Psoas muscle (tissue), 8 donors: ENCODE data around the gene DAB1. TPM values are rescaled to one million over a fixed set of nuclear protein-coding genes. Genes with fewer than 3 reads are reported as not detected.

ENCODE experiments used
- ATAC-seq, 4 donors: fragments of 200-7000 bp; cut with Tn5 transposase; one replicate each; pipeline ENCODE4 v1.9.1; 2020; ENCODE audit warnings: moderate library complexity in 3 of 4, mild to moderate bottlenecking in 2 of 4
- DNase-seq, 2 donors: peaks; one replicate each; pipeline ENCODE4 v3.0.0-alpha.2; 2020
- H3K27ac ChIP-seq: fragments of 200-600 bp; one replicate; pipeline ENCODE4 v1.8.0; 2022
- H3K27me3 ChIP-seq, 3 donors: fragments of 200-600 bp in 1 of 3; one replicate each; pipeline versions ENCODE4 v1.6.1 to v1.8.0; 2013 to 2022; ENCODE audit warnings: low read length in 2 of 3, mild to moderate bottlenecking in 2 of 3, moderate library complexity in 1 of 3; ENCODE audit not compliant: insufficient read depth in 3 of 3
- H3K36me3 ChIP-seq, 2 donors: fragments of 200-600 bp in 1 of 2; one replicate each; pipeline versions ENCODE4 v1.6.1 to v1.8.0; 2013 to 2022; ENCODE audit warnings: low read depth in 1 of 2, mild to moderate bottlenecking in 1 of 2, moderate library complexity in 1 of 2; ENCODE audit not compliant: insufficient read depth in 1 of 2
- H3K4me1 ChIP-seq: fragments of 200-600 bp; one replicate; pipeline ENCODE4 v1.8.0; 2022
- H3K4me3 ChIP-seq: fragments of 200-600 bp; one replicate; pipeline ENCODE4 v1.8.0; 2022; ENCODE audit warnings: mild to moderate bottlenecking
- H3K9me3 ChIP-seq: fragments of 200-600 bp; one replicate; pipeline ENCODE4 v1.8.0; 2022
- CTCF ChIP-seq: fragments of 200-600 bp; IDR thresholded peaks from one replicate; pipeline ENCODE4 v1.8.0; 2022; ENCODE audit warnings: antibody characterized with exemption
- WGBS, 3 donors: extraction: QIAGEN DNeasy Blood & Tissue Kit; methylation state at CpG; one replicate each; pipeline versions ENCODE4 v1.1.6 to v1.1.7; 2013; 5-methylcytosine and 5-hydroxymethylcytosine counted together
- intact Hi-C, 2 donors: fragments of 100-400 bp; cut with DNase I; formaldehyde crosslinking; loops; one replicate each; pipeline versions ENCODE4 v1.11.0 to v1.14.2; 2022
- polyA plus RNA-seq, 3 donors: library from polyadenylated mRNA; stranded (reverse); fragments of 200-250 nt; gene quantifications; one replicate each; pipeline ENCODE4 v1.2.3, GENCODE V29; 2013
- total RNA-seq, 4 donors: library from RNA; stranded (reverse); fragmentation: NEBNext Ultra II Directional in 2 of 4; extraction: Animal tissue kit (Norgen Biotek cat#: 25700) in 2 of 4; gene quantifications; one replicate each; pipeline versions ENCODE4 v1.2.1 to v1.2.4, GENCODE V29; 2021 to 2023
- donor health status: healthy with polysubstance abuse.
- donor health status: DM: no; HTN: no; CAD: no; lungs with moderate emphysema.
- donor health status: Bipolar disorder and iron deficiency.
- donor health status: healthy.
- donor health status: DM: yes; HTN: yes; CAD: no.
- donor health status: DM: no; HTN: no; CAD: no.
- donor health status: DM: no; HTN: no; CAD: no.
- donor health status: DM: yes; HTN: yes; CAD: no.

DAB1 gene
- total and polyA plus RNA-seq, 7 donors = 0.04 to 0.28 (median 0.09) TPM; not detected in 1

- intact Hi-C loops = no loop called here
- H3K27me3 ChIP-seq = no peaks in the 10 kb centered on the region
- H3K9me3 ChIP-seq = no peaks in the 10 kb centered on the region
- ATAC-seq (no peak), DNase-seq (no peak)
- H3K36me3 ChIP-seq = no peaks in the 10 kb centered on the region
- no peak overlapping the region for H3K4me3 ChIP-seq
- TF ChIP-seq CTCF = no peak
- H3K27ac ChIP-seq = no peak overlapping the region
- no peaks in the 10 kb centered on the region for H3K4me1 ChIP-seq
- WGBS, 3 donors = 48 to 58% (median 53%) methylated on average over 1 of the region's 1 CpG
Observed at GRCh38 chr1:57195436-57195941, 228.4 kb downstream of the DAB1 start.

- Histone ChIP-seq H3K4me1 (no peaks in the 10 kb centered on the region), H3K36me3 (no peaks in the 10 kb centered on the region), H3K27me3 (peaks cover 0 to 3% (median 0%) of the 10 kb centered on the region in 3 donors), H3K4me3 (no peak overlapping the region), H3K9me3 (no peaks in the 10 kb centered on the region), H3K27ac (no peak overlapping the region)
- WGBS, 3 donors = 87 to 93% (median 88%) methylated on average over 2 of the region's 2 CpGs
- no peak for TF ChIP-seq CTCF
- intact Hi-C loops = no loop called here
- ATAC-seq (no peak), DNase-seq (no peak)
Observed at GRCh38 chr1:57192222-57192621, 231.6 kb downstream of the DAB1 start.

- WGBS, 3 donors = 86 to 89% (median 87%) methylated on average over 2 of the region's 2 CpGs
- Histone ChIP-seq H3K27me3 (peaks cover 0 to 3% (median 0%) of the 10 kb centered on the region in 3 donors), H3K36me3 (no peaks in the 10 kb centered on the region), H3K9me3 (no peaks in the 10 kb centered on the region), H3K27ac (no peak overlapping the region), H3K4me1 (no peaks in the 10 kb centered on the region), H3K4me3 (no peak overlapping the region)
- TF ChIP-seq CTCF = no peak
- ATAC-seq = no peak
- no peak for DNase-seq
- intact Hi-C loops = no loop called here
Observed at GRCh38 chr1:57190898-57191297, 233.0 kb downstream of the DAB1 start.

GRCh38 chr1:57188168-57188567 lies 235.7 kb downstream of the DAB1 start:
- Histone ChIP-seq H3K4me1 (no peaks in the 10 kb centered on the region), H3K9me3 (no peaks in the 10 kb centered on the region), H3K36me3 (no peaks in the 10 kb centered on the region), H3K27ac (no peak overlapping the region), H3K27me3 (peaks cover 0 to 3% (median 0%) of the 10 kb centered on the region in 3 donors), H3K4me3 (no peak overlapping the region)
- intact Hi-C loops = no loop called here
- no peak for TF ChIP-seq CTCF
- ATAC-seq (no peak), DNase-seq (no peak)
- WGBS, 3 donors = 72 to 81% (median 79%) methylated on average over 2 of the region's 2 CpGs

GRCh38 chr1:57186455-57186854 lies 237.4 kb downstream of the DAB1 start:
- Histone ChIP-seq H3K4me3 (no peak overlapping the region), H3K27ac (no peak overlapping the region), H3K4me1 (no peaks in the 10 kb centered on the region), H3K27me3 (peaks cover 0 to 4% (median 0%) of the 10 kb centered on the region in 3 donors), H3K36me3 (no peaks in the 10 kb centered on the region), H3K9me3 (no peaks in the 10 kb centered on the region)
- no peak for ATAC-seq
- TF ChIP-seq CTCF = no peak
- no peak for DNase-seq
- intact Hi-C loops = no loop called here
- 86 to 97% (median 96%) methylated on average over 3 of the region's 3 CpGs for WGBS, 3 donors
